Right hindlimb (tissue), 1 donor: Measurements from ENCODE around the gene TEDC1.

Experiments
- DNase-seq: peaks from one replicate; pipeline ENCODE4 v3.0.0-alpha.2; 2018

The TEDC1 gene

GRCh38 chr14:105458571-105458970 lies 32.5 kb upstream of the TEDC1 start:
- DNase-seq = no peak

DNA sequence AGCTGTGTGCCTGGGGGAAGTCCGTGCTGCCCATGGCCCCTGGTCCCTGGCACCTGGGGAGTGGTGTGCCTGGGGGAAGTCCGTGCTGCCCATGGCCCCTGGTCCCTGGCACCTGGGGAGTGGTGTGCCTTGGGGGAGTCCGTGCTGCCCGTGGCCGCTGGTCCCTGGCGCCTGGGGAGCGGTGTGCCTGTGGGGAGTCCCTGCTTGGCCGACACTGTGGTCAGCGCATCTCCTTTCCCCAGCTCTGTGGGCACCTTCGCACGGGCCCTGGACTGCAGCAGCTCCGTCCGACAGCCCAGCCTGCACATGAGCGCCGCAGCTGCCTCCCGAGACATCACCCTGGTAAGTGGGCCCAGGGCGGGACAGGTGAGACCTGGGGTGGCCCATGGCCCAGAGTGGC lies 30.9 kb upstream of the TEDC1 start:
- DNase-seq = no peak

- no peak for DNase-seq
Measured at GRCh38 chr14:105460616-105461015, 30.4 kb upstream of the TEDC1 start.

GRCh38 chr14:105461903-105462302 lies 29.1 kb upstream of the TEDC1 start:
- no peak for DNase-seq

DNA sequence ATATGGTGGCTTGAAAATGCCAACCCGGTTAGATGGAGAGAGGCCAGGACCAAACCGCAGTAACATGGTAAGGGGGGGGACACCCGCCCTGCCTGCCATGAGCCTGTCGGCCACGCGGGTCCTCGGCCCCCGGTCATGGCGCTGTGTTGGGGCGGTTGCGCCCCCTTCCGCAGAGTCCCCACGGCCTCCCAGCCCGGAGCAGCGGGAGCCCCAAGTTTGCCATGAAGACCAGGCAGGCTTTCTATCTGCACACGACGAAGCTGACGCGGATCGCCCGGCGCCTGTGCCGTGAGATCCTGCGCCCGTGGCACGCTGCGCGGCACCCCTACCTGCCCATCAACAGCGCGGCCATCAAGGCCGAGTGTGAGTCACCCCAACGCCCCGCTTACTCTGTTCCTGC lies 26.5 kb upstream of the TEDC1 start:
- DNase-seq = no peak

GRCh38 chr14:105465209-105466031 lies 25.6 kb upstream of the TEDC1 start:
- DNase-seq = peak; percentile 59

DNA sequence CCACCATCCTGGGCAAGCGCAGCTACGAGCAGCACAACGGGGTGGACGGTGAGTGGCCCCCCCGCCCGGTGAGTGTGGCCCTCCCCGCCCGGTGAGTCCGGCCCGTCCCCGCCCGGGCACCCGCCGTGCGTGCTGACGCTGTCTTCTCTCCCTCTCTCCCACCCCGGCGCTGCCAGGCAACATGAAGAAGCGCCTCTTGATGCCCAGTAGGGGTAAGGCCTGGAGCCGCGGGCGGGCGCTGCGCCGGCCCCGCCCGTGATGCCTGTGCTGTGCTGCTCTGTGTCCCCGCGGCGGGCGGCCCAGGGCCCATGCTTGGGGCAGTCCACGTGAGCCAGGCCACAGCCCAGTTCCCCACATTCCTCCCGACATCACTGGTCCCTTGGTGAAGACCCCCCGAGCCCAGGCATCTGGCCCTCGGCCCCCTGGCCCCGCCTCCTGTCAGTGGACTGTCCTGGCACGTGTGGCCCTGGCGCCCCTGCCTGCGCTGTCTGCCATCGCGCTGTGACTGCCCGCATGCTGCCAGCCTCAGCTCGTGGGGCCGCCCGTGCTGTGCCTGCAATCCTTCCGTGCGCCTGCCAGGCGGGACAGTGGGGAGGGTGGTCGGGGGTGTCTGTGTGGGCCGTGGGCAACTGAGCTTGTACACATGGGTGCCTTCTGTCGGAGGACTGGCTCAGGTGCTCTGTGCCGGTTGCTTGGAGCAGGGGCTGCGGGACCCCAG lies 24.4 kb upstream of the TEDC1 start:
- no peak for DNase-seq

DNA sequence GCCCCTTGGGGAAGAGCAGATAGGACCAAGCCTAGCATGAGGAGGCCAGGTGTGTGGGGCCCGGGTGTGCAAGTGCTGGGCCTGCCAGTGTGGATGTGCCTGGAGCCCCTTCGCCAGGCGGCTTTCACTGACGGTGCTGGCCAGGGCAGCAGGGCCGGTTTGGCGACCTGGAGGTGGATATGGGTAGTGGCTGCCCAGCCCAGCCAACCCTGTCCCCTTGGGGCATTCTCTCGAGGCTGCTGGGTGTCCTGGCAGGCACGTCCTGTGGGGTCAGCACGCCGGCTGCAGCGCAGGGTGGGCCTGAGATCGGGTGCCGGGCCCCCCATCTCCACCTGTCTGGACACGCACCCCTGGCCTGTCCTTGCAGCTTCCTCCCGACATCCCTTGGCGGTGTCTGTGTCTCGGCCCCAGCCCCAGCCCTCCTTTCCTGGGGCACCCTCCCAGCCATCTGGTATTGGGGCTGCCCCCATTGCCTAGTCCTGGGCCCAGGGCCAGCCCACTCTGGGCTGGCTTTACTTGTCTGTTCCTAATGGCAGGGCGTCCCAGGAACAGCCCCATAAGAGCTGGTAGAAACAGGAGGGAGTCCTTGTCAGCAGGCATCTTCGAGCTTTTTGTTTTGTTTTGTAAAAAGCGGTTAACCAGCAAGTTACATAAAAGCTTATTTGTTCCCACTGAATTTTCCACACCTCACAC lies 23.7 kb upstream of the TEDC1 start:
- DNase-seq = no peak

- no peak for DNase-seq
Measured at GRCh38 chr14:105467942-105468471, 23.0 kb upstream of the TEDC1 start.

GRCh38 chr14:105468621-105469241 lies 22.3 kb upstream of the TEDC1 start:
- DNase-seq = no peak

- peak; percentile 38 for DNase-seq
Measured at GRCh38 chr14:105469456-105470349, 21.3 kb upstream of the TEDC1 start.

GRCh38 chr14:105470350-105471296 lies 20.4 kb upstream of the TEDC1 start:
- DNase-seq = peak; percentile 47

DNA sequence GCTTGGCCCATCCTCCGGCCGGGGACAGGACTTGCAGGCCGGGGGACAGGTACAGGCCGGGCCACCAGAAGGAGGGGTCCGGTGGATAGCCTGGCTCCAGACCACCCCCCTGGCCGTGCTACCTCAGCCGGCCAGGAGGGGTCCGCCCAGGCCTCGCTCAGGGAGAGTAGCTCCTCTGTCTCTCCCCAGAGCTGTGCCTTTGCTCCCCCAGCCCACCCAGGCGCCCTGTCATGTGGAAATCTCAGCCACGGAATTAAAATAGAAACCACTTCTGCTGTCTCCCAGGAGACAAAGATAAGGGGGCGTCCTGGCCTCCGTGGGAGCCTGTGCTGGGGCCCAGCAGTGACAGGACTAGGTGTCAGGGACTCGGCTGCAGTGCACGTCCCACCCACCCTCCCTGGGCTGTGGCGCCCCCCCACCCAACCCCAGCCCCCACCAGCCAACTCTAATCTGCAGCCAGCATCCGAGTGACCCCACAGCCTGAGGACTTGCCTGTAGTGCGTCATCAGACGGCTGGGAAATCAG lies 19.7 kb upstream of the TEDC1 start:
- no peak for DNase-seq

DNA sequence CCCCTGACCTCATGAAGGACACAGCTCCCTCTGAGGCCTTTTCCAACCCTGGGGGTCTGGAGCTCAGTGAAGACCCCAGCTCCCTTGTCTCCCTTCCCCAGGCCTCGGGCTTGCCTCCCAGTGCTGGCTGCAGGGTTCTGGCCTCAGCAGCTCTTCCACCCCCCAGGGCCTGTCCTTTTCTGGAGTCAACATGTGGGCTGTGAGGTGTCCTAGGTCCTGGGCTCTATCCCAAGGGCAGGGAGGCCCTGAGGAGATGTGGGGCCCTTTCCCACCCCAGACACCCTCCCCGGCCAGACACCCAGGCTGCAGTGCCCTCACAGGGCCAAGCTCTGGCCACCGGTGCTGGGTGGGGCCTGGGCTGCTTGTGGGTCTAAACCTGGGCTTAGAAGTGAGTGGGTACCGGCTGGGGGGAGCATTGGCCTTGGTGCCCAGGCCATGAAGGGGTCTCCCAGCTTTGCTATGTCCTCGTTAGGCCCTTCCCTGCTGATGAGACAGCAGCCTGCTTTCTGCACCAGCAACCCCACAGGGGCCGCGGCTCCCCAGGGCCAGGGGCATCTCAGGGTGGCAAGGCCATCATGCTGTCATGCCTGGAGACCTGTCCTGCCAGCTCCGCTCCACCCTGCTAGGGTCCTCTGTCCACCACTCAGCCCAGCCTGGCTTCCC lies 19.1 kb upstream of the TEDC1 start:
- no peak for DNase-seq

DNA sequence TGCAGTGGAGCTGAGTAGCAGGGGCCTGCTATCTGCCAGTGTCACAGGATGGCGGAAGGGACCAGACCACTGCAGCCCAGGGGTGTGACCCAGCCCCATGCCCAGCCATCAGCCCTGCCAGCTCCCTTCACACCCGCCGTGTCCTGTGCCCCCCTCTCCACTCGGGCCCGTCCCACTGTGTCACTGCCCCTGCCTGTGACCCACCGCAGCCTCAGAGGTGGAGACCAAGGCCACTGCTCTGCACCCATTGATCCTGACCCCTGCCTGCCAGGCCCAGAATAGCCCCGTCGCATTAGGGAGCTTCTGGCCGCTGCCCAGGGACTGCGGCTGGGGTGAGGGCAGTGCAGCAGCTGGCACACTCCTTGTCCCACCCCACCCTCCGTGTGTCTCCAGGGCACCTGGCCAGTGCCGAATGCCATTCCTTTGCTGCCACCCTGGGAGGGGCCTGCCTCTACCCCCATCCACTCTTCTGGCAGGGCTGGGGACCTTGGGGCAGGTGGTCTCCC lies 18.5 kb upstream of the TEDC1 start:
- DNase-seq = no peak

- DNase-seq = peak; percentile 67
Measured at GRCh38 chr14:105473033-105473676, 17.9 kb upstream of the TEDC1 start.

GRCh38 chr14:105473677-105474482 lies 17.2 kb upstream of the TEDC1 start:
- peak; percentile 95 for DNase-seq
